ENCODE data around the gene SSTR4. TPM values are rescaled to one million over a fixed set of nuclear protein-coding genes. Genes with fewer than 3 reads are reported as not detected.

Gene SSTR4
- total RNA-seq, 5 donors from 2014 or later (not counting 1 experiment from before 2014, with no cell fraction given), result not detected

- Mint-ChIP-seq H3K36me3 (no peaks in the 10 kb centered on the region), H3K4me1 (peaks cover 0 to 3% (median 0%) of the 10 kb centered on the region in 3 donors), H3K27me3 (peaks cover 35 to 50% of the 10 kb centered on the region in 2 donors), H3K4me3 (peak overlapping the region in 1 of 3 donors; percentile 23), H3K9me3 (no peaks in the 10 kb centered on the region), H3K27ac (no peak overlapping the region)
- WGBS (ENCODE audit: insufficient coverage), result 2% methylated on average over 35 of the region's 48 CpGs
- ChIA-PET POLR2A (no interaction called here), CTCF (interaction anchor here in 1 of 2 donors (0.6 kb wide), 1 partner anchor 105 kb away, joined by 4 read pairs; no protein-coding TSS in a partner anchor)
- DNase-seq (no peak), ATAC-seq (replicated peaks in 1 of 4) (no peak)
- Histone ChIP-seq H3K36me3 (ENCODE audit: control insufficient read depth in 2 of 2, extremely low read depth in 1 of 2, insufficient read depth in 1 of 2, low read length in 1 of 2) (no peaks in the 10 kb centered on the region), H3K27ac (ENCODE audit: low read length) (no peak overlapping the region), H3K4me3 (ENCODE audit: control insufficient read depth in 1 of 2, extremely low read depth in 1 of 2, low read length in 1 of 2) (peak overlapping the region in 1 of 2 donors; percentile 59), H3K9me3 (no peaks in the 10 kb centered on the region), H3K4me1 (ENCODE audit: control insufficient read depth in 1 of 2, extremely low read depth in 1 of 2, insufficient read depth in 2 of 2, low read length in 2 of 2) (peaks cover 8 to 28% of the 10 kb centered on the region in 2 experiments), H3K27me3 (replicated peaks in 1 of 2; ENCODE audit: control insufficient read depth in 2 of 2, extremely low read depth in 1 of 2, insufficient read depth in 2 of 2, low read length in 1 of 2) (peaks cover 6 to 46% of the 10 kb centered on the region in 2 experiments)
Observed at GRCh38 chr20:23050076-23050838, 15.1 kb downstream of the SSTR4 start.

GRCh38 chr20:23050847-23051627, 15.9 kb downstream of the SSTR4 start:
- no peaks in the 10 kb centered on the region for H3K36me3 Mint-ChIP-seq
- H3K4me3 Mint-ChIP-seq, result peak overlapping the region in 1 of 3 donors; percentile 23
- peak in 4 of 35 experiments; percentile 6 to 39 (median 16) for DNase-seq
- peaks cover 8 to 28% of the 10 kb centered on the region in 2 experiments for H3K4me1 ChIP-seq (ENCODE audit: control insufficient read depth in 1 of 2, extremely low read depth in 1 of 2, insufficient read depth in 2 of 2, low read length in 2 of 2)
- ChIA-PET POLR2A (no interaction called here), CTCF (no interaction called here)
- no peak for ATAC-seq (replicated peaks in 1 of 4)
- peaks cover 6 to 46% of the 10 kb centered on the region in 2 experiments for H3K27me3 ChIP-seq (replicated peaks in 1 of 2; ENCODE audit: control insufficient read depth in 2 of 2, extremely low read depth in 1 of 2, insufficient read depth in 2 of 2, low read length in 1 of 2)
- H3K9me3 Mint-ChIP-seq, result no peaks in the 10 kb centered on the region
- H3K4me1 Mint-ChIP-seq, result peaks cover 0 to 3% (median 0%) of the 10 kb centered on the region in 3 donors
- no peaks in the 10 kb centered on the region for H3K36me3 ChIP-seq (ENCODE audit: control insufficient read depth in 2 of 2, extremely low read depth in 1 of 2, insufficient read depth in 1 of 2, low read length in 1 of 2)
- 20% methylated on average over 34 of the region's 46 CpGs for WGBS (ENCODE audit: insufficient coverage)
- H3K9me3 ChIP-seq, result no peaks in the 10 kb centered on the region
- no peak overlapping the region for H3K27ac ChIP-seq (ENCODE audit: low read length)
- peaks cover 35 to 48% of the 10 kb centered on the region in 2 donors for H3K27me3 Mint-ChIP-seq
- no peak overlapping the region for H3K27ac Mint-ChIP-seq
- H3K4me3 ChIP-seq (ENCODE audit: control insufficient read depth in 1 of 2, extremely low read depth in 1 of 2, low read length in 1 of 2), result peak overlapping the region in 1 of 2 donors; percentile 52

GRCh38 chr20:23052904-23053303, 17.8 kb downstream of the SSTR4 start:
- WGBS (ENCODE audit: insufficient coverage), result 90% methylated on average over 5 of the region's 5 CpGs
- H3K36me3 Mint-ChIP-seq, result no peaks in the 10 kb centered on the region
- peaks cover 32 to 37% of the 10 kb centered on the region in 2 donors for H3K27me3 Mint-ChIP-seq
- no peak overlapping the region for H3K27ac ChIP-seq (ENCODE audit: low read length)
- no peak overlapping the region for H3K4me3 ChIP-seq (ENCODE audit: control insufficient read depth in 1 of 2, extremely low read depth in 1 of 2, low read length in 1 of 2)
- H3K27me3 ChIP-seq (replicated peaks in 1 of 2; ENCODE audit: control insufficient read depth in 2 of 2, extremely low read depth in 1 of 2, insufficient read depth in 2 of 2, low read length in 1 of 2), result peaks cover 0 to 38% of the 10 kb centered on the region in 2 experiments
- no peaks in the 10 kb centered on the region for H3K36me3 ChIP-seq (ENCODE audit: control insufficient read depth in 2 of 2, extremely low read depth in 1 of 2, insufficient read depth in 1 of 2, low read length in 1 of 2)
- H3K27ac Mint-ChIP-seq, result no peak overlapping the region
- no peak for DNase-seq
- no peaks in the 10 kb centered on the region for H3K4me1 Mint-ChIP-seq
- no peaks in the 10 kb centered on the region for H3K9me3 ChIP-seq
- H3K4me3 Mint-ChIP-seq, result no peak overlapping the region
- H3K9me3 Mint-ChIP-seq, result peaks cover 0 to 4% (median 0%) of the 10 kb centered on the region in 3 donors
- H3K4me1 ChIP-seq (ENCODE audit: control insufficient read depth in 1 of 2, extremely low read depth in 1 of 2, insufficient read depth in 2 of 2, low read length in 2 of 2), result peaks cover 8 to 24% of the 10 kb centered on the region in 2 experiments
- ATAC-seq (replicated peaks in 1 of 4), result no peak
- ChIA-PET CTCF (no interaction called here), POLR2A (no interaction called here)

- H3K27me3 Mint-ChIP-seq, result peaks cover 11 to 18% of the 10 kb centered on the region in 2 donors
- Histone ChIP-seq H3K4me3 (ENCODE audit: control insufficient read depth in 1 of 2, extremely low read depth in 1 of 2, low read length in 1 of 2) (no peak overlapping the region), H3K27ac (ENCODE audit: low read length) (no peak overlapping the region), H3K9me3 (no peaks in the 10 kb centered on the region), H3K36me3 (ENCODE audit: control insufficient read depth in 2 of 2, extremely low read depth in 1 of 2, insufficient read depth in 1 of 2, low read length in 1 of 2) (no peaks in the 10 kb centered on the region), H3K27me3 (replicated peaks in 1 of 2; ENCODE audit: control insufficient read depth in 2 of 2, extremely low read depth in 1 of 2, insufficient read depth in 2 of 2, low read length in 1 of 2) (peaks cover 0 to 14% of the 10 kb centered on the region in 2 experiments), H3K4me1 (ENCODE audit: control insufficient read depth in 1 of 2, extremely low read depth in 1 of 2, insufficient read depth in 2 of 2, low read length in 2 of 2) (no peaks in the 10 kb centered on the region)
- H3K27ac Mint-ChIP-seq, result no peak overlapping the region
- POLR2A ChIA-PET, result no interaction called here
- DNase-seq (no peak), ATAC-seq (replicated peaks in 1 of 4) (no peak)
- no peaks in the 10 kb centered on the region for H3K4me1 Mint-ChIP-seq
- H3K4me3 Mint-ChIP-seq, result no peak overlapping the region
- CTCF ChIA-PET, result no interaction called here
- no peaks in the 10 kb centered on the region for H3K36me3 Mint-ChIP-seq
- peaks cover 0 to 4% (median 0%) of the 10 kb centered on the region in 3 donors for H3K9me3 Mint-ChIP-seq
- WGBS (ENCODE audit: insufficient coverage), result no CpG with 5 or more reads among the region's 1 CpG
Observed at GRCh38 chr20:23058240-23058639, 23.1 kb downstream of the SSTR4 start.

- Histone ChIP-seq H3K36me3 (ENCODE audit: control insufficient read depth in 2 of 2, extremely low read depth in 1 of 2, insufficient read depth in 1 of 2, low read length in 1 of 2) (no peaks in the 10 kb centered on the region), H3K27ac (ENCODE audit: low read length) (no peak overlapping the region), H3K4me3 (ENCODE audit: control insufficient read depth in 1 of 2, extremely low read depth in 1 of 2, low read length in 1 of 2) (no peak overlapping the region), H3K9me3 (no peaks in the 10 kb centered on the region), H3K4me1 (ENCODE audit: control insufficient read depth in 1 of 2, extremely low read depth in 1 of 2, insufficient read depth in 2 of 2, low read length in 2 of 2) (no peaks in the 10 kb centered on the region), H3K27me3 (replicated peaks in 1 of 2; ENCODE audit: control insufficient read depth in 2 of 2, extremely low read depth in 1 of 2, insufficient read depth in 2 of 2, low read length in 1 of 2) (peaks cover 0 to 14% of the 10 kb centered on the region in 2 experiments)
- H3K4me1 Mint-ChIP-seq, result no peaks in the 10 kb centered on the region
- H3K9me3 Mint-ChIP-seq, result peaks cover 0 to 4% (median 0%) of the 10 kb centered on the region in 3 donors
- no peak overlapping the region for H3K27ac Mint-ChIP-seq
- POLR2A ChIA-PET, result no interaction called here
- CTCF ChIA-PET, result no interaction called here
- H3K27me3 Mint-ChIP-seq, result peaks cover 7 to 14% of the 10 kb centered on the region in 2 donors
- H3K4me3 Mint-ChIP-seq, result no peak overlapping the region
- WGBS (ENCODE audit: insufficient coverage), result 70% methylated on average over 2 of the region's 3 CpGs
- no peak for ATAC-seq (replicated peaks in 1 of 4)
- no peak for DNase-seq
- H3K36me3 Mint-ChIP-seq, result no peaks in the 10 kb centered on the region
Observed at GRCh38 chr20:23059001-23059400, 23.9 kb downstream of the SSTR4 start.

- CTCF ChIA-PET, result interaction anchor here in 1 of 2 donors (0.6 kb wide), 1 partner anchor 31 kb away, joined by 5 read pairs; no protein-coding TSS in a partner anchor
- 20% methylated on average over 1 of the region's 3 CpGs for WGBS (ENCODE audit: insufficient coverage)
- Mint-ChIP-seq H3K4me3 (no peak overlapping the region), H3K27me3 (peaks cover 2 to 14% of the 10 kb centered on the region in 2 donors), H3K27ac (no peak overlapping the region), H3K36me3 (no peaks in the 10 kb centered on the region), H3K4me1 (no peaks in the 10 kb centered on the region), H3K9me3 (peaks cover 0 to 4% (median 0%) of the 10 kb centered on the region in 3 donors)
- POLR2A ChIA-PET, result no interaction called here
- Histone ChIP-seq H3K27ac (ENCODE audit: low read length) (no peak overlapping the region), H3K9me3 (no peaks in the 10 kb centered on the region), H3K4me3 (ENCODE audit: control insufficient read depth in 1 of 2, extremely low read depth in 1 of 2, low read length in 1 of 2) (no peak overlapping the region), H3K36me3 (ENCODE audit: control insufficient read depth in 2 of 2, extremely low read depth in 1 of 2, insufficient read depth in 1 of 2, low read length in 1 of 2) (no peaks in the 10 kb centered on the region), H3K4me1 (ENCODE audit: control insufficient read depth in 1 of 2, extremely low read depth in 1 of 2, insufficient read depth in 2 of 2, low read length in 2 of 2) (no peaks in the 10 kb centered on the region), H3K27me3 (replicated peaks in 1 of 2; ENCODE audit: control insufficient read depth in 2 of 2, extremely low read depth in 1 of 2, insufficient read depth in 2 of 2, low read length in 1 of 2) (peaks cover 0 to 12% of the 10 kb centered on the region in 2 experiments)
- DNase-seq (no peak), ATAC-seq (replicated peaks in 1 of 4) (no peak)
Observed at GRCh38 chr20:23059846-23060245, 24.7 kb downstream of the SSTR4 start.

Data from T-cell (primary cell).